ENCODE results near the gene C11orf98.
"Not testable (repeated sequence)": the region's sequence is repeated elsewhere in the genome, so short reads cannot be mapped to it uniquely, and the experiment has no call there.

C11orf98 gene

GRCh38 chr11:62665075-62665598, at the start of gene C11orf98, which contains the start of gene CSKMT:
TSS of gene C11orf98 (minus strand) at chr11:62665210. CDS start at chr11:62665169, 41 bp downstream.
TSS of gene CSKMT (plus strand) at chr11:62665312. CDS start at chr11:62665880, 568 bp downstream.
- DNase-seq (ENCODE audit: low read depth) = peak; percentile 87

- DNase-seq (ENCODE audit: low read depth) = no peak
Measured at GRCh38 chr11:62713343-62713742, 48.3 kb upstream of the C11orf98 start.

- DNase-seq (ENCODE audit: low read depth) = no peak
Measured at GRCh38 chr11:62712861-62713260, 47.9 kb upstream of the C11orf98 start.

GRCh38 chr11:62712276-62712812, 47.3 kb upstream of the C11orf98 start:
- no peak for DNase-seq (ENCODE audit: low read depth)

- DNase-seq (ENCODE audit: low read depth) = no peak
Measured at GRCh38 chr11:62710001-62710345, 45.0 kb upstream of the C11orf98 start.

- no peak for DNase-seq (ENCODE audit: low read depth)
Measured at GRCh38 chr11:62709247-62710000, 44.4 kb upstream of the C11orf98 start.

- DNase-seq (ENCODE audit: low read depth) = no peak
Measured at GRCh38 chr11:62708793-62709192, 43.8 kb upstream of the C11orf98 start.

GRCh38 chr11:62708392-62708791, 43.4 kb upstream of the C11orf98 start:
- no peak for DNase-seq (ENCODE audit: low read depth)

- no peak for DNase-seq (ENCODE audit: low read depth)
Measured at GRCh38 chr11:62707277-62707861, 42.4 kb upstream of the C11orf98 start, which contains the start of the genes BSCL2 and GNG3. TSS of gene BSCL2 (minus strand) at chr11:62707424. CDS start at chr11:62707195, 229 bp downstream. TSS of gene GNG3 (plus strand) at chr11:62707676. CDS start at chr11:62708296, 620 bp downstream.

- no peak for DNase-seq (ENCODE audit: low read depth)
Measured at GRCh38 chr11:62706850-62707247, 41.8 kb upstream of the C11orf98 start.

GRCh38 chr11:62705880-62706849, 41.2 kb upstream of the C11orf98 start:
- peak; percentile 74 for DNase-seq (ENCODE audit: low read depth)

- no peak for DNase-seq (ENCODE audit: low read depth)
Measured at GRCh38 chr11:62705413-62705812, 40.4 kb upstream of the C11orf98 start.

GRCh38 chr11:62703921-62704320, 38.9 kb upstream of the C11orf98 start:
- not testable (repeated sequence) for DNase-seq (ENCODE audit: low read depth)

GRCh38 chr11:62702246-62702645, 37.2 kb upstream of the C11orf98 start:
- no peak for DNase-seq (ENCODE audit: low read depth)

- DNase-seq (ENCODE audit: low read depth) = peak; percentile 44
Measured at GRCh38 chr11:62694455-62695167, 29.6 kb upstream of the C11orf98 start.

- DNase-seq (ENCODE audit: low read depth) = not testable (repeated sequence)
Measured at GRCh38 chr11:62693624-62694023, 28.6 kb upstream of the C11orf98 start.

- DNase-seq (ENCODE audit: low read depth) = no peak
Measured at GRCh38 chr11:62689421-62690183, 24.6 kb upstream of the C11orf98 start, which contains the start of gene LRRN4CL. TSS of gene LRRN4CL (minus strand) at chr11:62689530. CDS start at chr11:62688508, 1,022 bp downstream.

GRCh38 chr11:62688491-62688890, 23.5 kb upstream of the C11orf98 start:
- no peak for DNase-seq (ENCODE audit: low read depth)

- no peak for DNase-seq (ENCODE audit: low read depth)
Measured at GRCh38 chr11:62687508-62688396, 22.7 kb upstream of the C11orf98 start.

Data from CMK (cell line).